Right lobe of liver (tissue), 4 donors: ENCODE data around the gene AIPL1.

Source experiments
- POLR2A ChIP-seq: fragments of 450-650 bp; IDR thresholded peaks from one replicate; pipeline ENCODE4 v1.6.1; 2017; ENCODE audit warnings: antibody characterized with exemption, mild to moderate bottlenecking
- TF ChIP-seq, protein P1 (sequence below), 4 donors: fragments of 200-600 bp in 3 of 4; fragments of 450-650 bp in 1 of 4; IDR thresholded peaks; one replicate each; pipeline versions ENCODE4 v1.5.1 to v1.8.0; 2016 to 2022; ENCODE audit warnings: antibody characterized with exemption in 4 of 4, mild to moderate bottlenecking in 2 of 4
- donor health status: DM: no; HTN: no; CAD: no.
- donor health status: DM: no; HTN: no; CAD: no.
- donor health status: DM: no; HTN: yes; CAD: no.

DNA sequence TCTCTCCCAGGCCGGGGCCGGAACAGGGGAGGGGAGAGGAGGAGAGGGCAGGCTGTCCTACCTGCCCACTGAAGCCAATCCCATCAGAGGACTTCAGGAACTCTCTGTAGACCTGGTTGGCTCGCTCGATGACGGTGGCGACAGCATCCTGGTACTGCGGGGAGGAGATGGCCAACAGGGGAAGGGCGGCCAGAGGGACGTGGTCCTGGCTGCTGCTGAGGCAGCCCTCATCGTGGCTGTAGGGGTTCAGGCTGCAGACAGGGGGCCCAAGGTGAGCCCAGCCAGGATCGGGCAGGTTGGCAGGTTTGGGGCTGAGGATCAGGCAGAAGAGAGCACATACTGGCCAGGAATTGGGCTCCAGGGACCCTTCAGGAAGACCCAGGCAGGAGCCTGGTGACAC lies 43.6 kb upstream of the AIPL1 start:
- TF ChIP-seq, protein P1, sequence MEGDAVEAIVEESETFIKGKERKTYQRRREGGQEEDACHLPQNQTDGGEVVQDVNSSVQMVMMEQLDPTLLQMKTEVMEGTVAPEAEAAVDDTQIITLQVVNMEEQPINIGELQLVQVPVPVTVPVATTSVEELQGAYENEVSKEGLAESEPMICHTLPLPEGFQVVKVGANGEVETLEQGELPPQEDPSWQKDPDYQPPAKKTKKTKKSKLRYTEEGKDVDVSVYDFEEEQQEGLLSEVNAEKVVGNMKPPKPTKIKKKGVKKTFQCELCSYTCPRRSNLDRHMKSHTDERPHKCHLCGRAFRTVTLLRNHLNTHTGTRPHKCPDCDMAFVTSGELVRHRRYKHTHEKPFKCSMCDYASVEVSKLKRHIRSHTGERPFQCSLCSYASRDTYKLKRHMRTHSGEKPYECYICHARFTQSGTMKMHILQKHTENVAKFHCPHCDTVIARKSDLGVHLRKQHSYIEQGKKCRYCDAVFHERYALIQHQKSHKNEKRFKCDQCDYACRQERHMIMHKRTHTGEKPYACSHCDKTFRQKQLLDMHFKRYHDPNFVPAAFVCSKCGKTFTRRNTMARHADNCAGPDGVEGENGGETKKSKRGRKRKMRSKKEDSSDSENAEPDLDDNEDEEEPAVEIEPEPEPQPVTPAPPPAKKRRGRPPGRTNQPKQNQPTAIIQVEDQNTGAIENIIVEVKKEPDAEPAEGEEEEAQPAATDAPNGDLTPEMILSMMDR (IDR thresholded peaks at IDR 0.05) = no peak
- no peak for TF ChIP-seq POLR2A
